Neural cell (in vitro differentiated cells): ENCODE results near the gene DCAF7. TPM values are rescaled to one million over a fixed set of nuclear protein-coding genes. Genes with fewer than 3 reads are reported as not detected.

Experiments
- H2AFZ ChIP-seq: fragments of 200-600, 300-800 bp; sonication (generic), shearing (Covaris generic); 2 replicates; pipeline ENCODE4 v1.6.0; 2014; ENCODE audit warnings: low read depth, mild to moderate bottlenecking, antibody characterized with exemption, low read length, moderate library complexity
- H3F3A ChIP-seq: fragments of 200-600 bp; shearing (Covaris generic); 2 replicates; pipeline ENCODE4 v1.6.1; 2016; ENCODE audit warnings: mild to moderate bottlenecking, moderate library complexity, mixed read lengths, antibody characterized with exemption, low read length; ENCODE audit not compliant: insufficient read depth, poor library complexity, severe bottlenecking
- H3K27ac ChIP-seq: fragments of 200-600, 300-800 bp; sonication (generic), shearing (Covaris generic); 2 replicates; pipeline ENCODE4 v1.5.1; 2014; ENCODE audit warnings: mild to moderate bottlenecking, low read length, moderate library complexity
- H3K27me3 ChIP-seq: fragments of 300-800, 200-600 bp; sonication (generic), shearing (Covaris generic); 2 replicates; pipeline ENCODE4 v1.6.0; 2014; ENCODE audit warnings: mild to moderate bottlenecking, low read depth, low read length, moderate library complexity; ENCODE audit not compliant: insufficient read depth
- H3K36me3 ChIP-seq: fragments of 300-800, 200-600 bp; sonication (generic), shearing (Covaris generic); 2 replicates; pipeline ENCODE4 v1.5.1; 2014; ENCODE audit warnings: mild to moderate bottlenecking, antibody characterized with exemption, low read length, moderate library complexity; ENCODE audit not compliant: insufficient read depth
- H3K4me2 ChIP-seq: fragments of 300-800, 200-600 bp; sonication (generic), shearing (Covaris generic); 2 replicates; pipeline ENCODE4 v1.6.0; 2014; ENCODE audit warnings: mild to moderate bottlenecking, low read length
- H3K4me3 ChIP-seq: fragments of 300-800, 200-600 bp; sonication (generic), shearing (Covaris generic); 2 replicates; pipeline ENCODE4 v1.5.1; 2014; ENCODE audit warnings: mild to moderate bottlenecking, low read length, moderate library complexity
- H3K79me2 ChIP-seq: fragments of 200-600 bp; shearing (Covaris generic); replicated peaks from 2 replicates; pipeline ENCODE4 v1.6.0; 2014; ENCODE audit warnings: mild to moderate bottlenecking, low read length, moderate library complexity; ENCODE audit not compliant: insufficient read depth
- H3K9ac ChIP-seq: fragments of 300-800, 200-600 bp; sonication (generic), shearing (Covaris generic); 2 replicates; pipeline ENCODE4 v1.6.1; 2016; ENCODE audit warnings: mild to moderate bottlenecking, low read length, mixed read lengths
- H3K9me2 ChIP-seq: fragments of 200-600 bp; shearing (Covaris generic); 2 replicates; pipeline ENCODE4 v1.6.1; 2016; ENCODE audit warnings: mild to moderate bottlenecking, low read length, mixed read lengths; ENCODE audit not compliant: insufficient read depth
- H3K9me3 ChIP-seq: fragments of 200-600, 300-800 bp; sonication (generic), shearing (Covaris generic); 2 replicates; pipeline ENCODE4 v1.6.1; 2016; ENCODE audit warnings: mild to moderate bottlenecking, mixed run types, low read length, moderate library complexity, mixed read lengths
- H4K20me1 ChIP-seq: fragments of 200-600 bp; shearing (Covaris generic); 2 replicates; pipeline ENCODE4 v1.6.1; 2016; ENCODE audit warnings: mild to moderate bottlenecking, mixed run types; ENCODE audit not compliant: insufficient read depth
- CTCF ChIP-seq: fragments of 450-650 bp; IDR thresholded peaks from 2 replicates; pipeline ENCODE4 v1.5.1; 2014; ENCODE audit warnings: antibody characterized with exemption, mild to moderate bottlenecking, moderate library complexity; ENCODE audit not compliant: poor library complexity, severe bottlenecking
- EP300 ChIP-seq: fragments of 450-650 bp; conservative IDR thresholded peaks from 2 replicates; pipeline ENCODE4 v1.6.1; 2014; ENCODE audit warnings: antibody characterized with exemption, mild to moderate bottlenecking, moderate library complexity; ENCODE audit not compliant: poor library complexity, severe bottlenecking
- EZH2 ChIP-seq: fragments of 200-600, 300-800 bp; shearing (Covaris generic), sonication (generic); IDR thresholded peaks from 2 replicates; pipeline ENCODE4 v1.6.1; 2014; ENCODE audit warnings: antibody characterized with exemption, low read length, borderline replicate concordance, mild to moderate bottlenecking; ENCODE audit not compliant: insufficient read depth, poor library complexity, severe bottlenecking
- MXI1 ChIP-seq: fragments of 450-650 bp; conservative IDR thresholded peaks from 2 replicates; pipeline ENCODE4 v1.6.1; 2014; ENCODE audit warnings: antibody characterized with exemption, mild to moderate bottlenecking; ENCODE audit not compliant: poor library complexity, severe bottlenecking
- POLR2AphosphoS5 ChIP-seq: IDR thresholded peaks from 2 replicates; pipeline ENCODE4 v1.6.1; 2012
- RAD21 ChIP-seq: fragments of 450-650 bp; conservative IDR thresholded peaks from 2 replicates; pipeline ENCODE4 v1.6.1; 2014; ENCODE audit warnings: antibody characterized with exemption, mild to moderate bottlenecking, moderate library complexity
- REST ChIP-seq: IDR thresholded peaks from 2 replicates; pipeline ENCODE4 v1.6.1; 2012; ENCODE audit warnings: borderline replicate concordance
- SMC3 ChIP-seq: fragments of 450-650 bp; conservative IDR thresholded peaks from 2 replicates; pipeline ENCODE4 v1.6.1; 2014; ENCODE audit warnings: antibody characterized with exemption, mild to moderate bottlenecking, moderate library complexity; ENCODE audit not compliant: poor library complexity
- TAF1 ChIP-seq: IDR thresholded peaks from 2 replicates; pipeline ENCODE4 v1.6.1; 2012; ENCODE audit warnings: low read depth
- polyA plus RNA-seq: library from polyadenylated mRNA; depleted of rRNA; stranded (reverse); fragments of >200 nt; gene quantifications from 2 replicates; pipeline ENCODE4 v1.2.3, GENCODE V29; 2014

DCAF7 gene
- polyA plus RNA-seq, 1 donor from 2014 or later, result 35.3 TPM

- Histone ChIP-seq H3K9ac (no peak overlapping the region), H3F3A (no peaks in the 10 kb centered on the region)
These were observed 37.2 kb upstream of the DCAF7 start for GRCh38 chr17:63512896-63513644.

GRCh38 chr17:63514477-63514876 is 35.8 kb upstream of the DCAF7 start:
- H3K27me3 ChIP-seq, result no peaks in the 10 kb centered on the region
- no peaks in the 10 kb centered on the region for H3K36me3 ChIP-seq
- H2AFZ ChIP-seq, result no peak overlapping the region
- no peak overlapping the region for H3K27ac ChIP-seq
- no peaks in the 10 kb centered on the region for H3K79me2 ChIP-seq
- H3K9me3 ChIP-seq, result no peaks in the 10 kb centered on the region
- no peaks in the 10 kb centered on the region for H3K9me2 ChIP-seq
- no peaks in the 10 kb centered on the region for H3F3A ChIP-seq
- H4K20me1 ChIP-seq, result no peaks in the 10 kb centered on the region
- no peak overlapping the region for H3K4me2 ChIP-seq
- no peak overlapping the region for H3K4me3 ChIP-seq
- no peak overlapping the region for H3K9ac ChIP-seq
- TF ChIP-seq REST, result no peak
- TF ChIP-seq SMC3, result no peak
- no peak for TF ChIP-seq TAF1
- no peak for TF ChIP-seq EP300
- TF ChIP-seq MXI1, result no peak
- no peak for TF ChIP-seq EZH2

More at GRCh38 chr17:63512896-63513644, 37.2 kb upstream of the DCAF7 start:
- Histone ChIP-seq H3K27ac (no peak overlapping the region), H2AFZ (no peak overlapping the region), H3K79me2 (no peaks in the 10 kb centered on the region), H3K27me3 (no peaks in the 10 kb centered on the region), H3K36me3 (no peaks in the 10 kb centered on the region), H3K4me2 (no peak overlapping the region), H3K9me2 (no peaks in the 10 kb centered on the region), H3K9me3 (no peaks in the 10 kb centered on the region), H4K20me1 (no peaks in the 10 kb centered on the region), H3K4me3 (no peak overlapping the region)
- TF ChIP-seq EP300 (no peak), EZH2 (no peak), REST (no peak), CTCF (no peak), SMC3 (no peak), POLR2AphosphoS5 (no peak), TAF1 (no peak), MXI1 (no peak), RAD21 (no peak)
